Breast epithelium (tissue), 4 donors: ENCODE results near the gene HTT-AS. TPM values are rescaled to one million over a fixed set of nuclear protein-coding genes. Genes with fewer than 3 reads are reported as not detected.
A peak's percentile ranks its signal among the peaks of the same experiment; 100 is the strongest.

Experiments
- DNase-seq, 2 donors: peaks; one replicate each; pipeline ENCODE4 v3.0.0-alpha.2; 2019; ENCODE audit warnings: low spot score in 2 of 2
- H3K27ac ChIP-seq, 2 donors: fragments of 200-600 bp; sonication (generic) in 1 of 2; one replicate each; pipeline ENCODE4 v1.5.1; 2016 to 2019; ENCODE audit warnings: mild to moderate bottlenecking in 1 of 2
- H3K27me3 ChIP-seq, 2 donors: fragments of 200-600 bp; sonication (generic) in 1 of 2; one replicate each; pipeline versions ENCODE4 v1.5.1 to v1.6.0; 2017 to 2019; ENCODE audit warnings: control low read depth in 1 of 2, mild to moderate bottlenecking in 1 of 2
- H3K36me3 ChIP-seq: fragments of 200-600 bp; one replicate; pipeline ENCODE4 v1.5.1; 2019
- H3K4me1 ChIP-seq, 2 donors: fragments of 200-600 bp; sonication (generic); one replicate each; pipeline ENCODE4 v1.5.1; 2016 to 2019; ENCODE audit warnings: control low read depth in 1 of 2
- H3K4me3 ChIP-seq, 3 donors: fragments of 200-600 bp; sonication (generic); 1 replicate in 2 of 3; 2 replicates in 1 of 3; pipeline ENCODE4 v1.5.1; 2016 to 2019; ENCODE audit warnings: mild to moderate bottlenecking in 3 of 3, moderate library complexity in 2 of 3
- H3K9me3 ChIP-seq, 2 donors: fragments of 200-600 bp; sonication (generic) in 1 of 2; one replicate each; pipeline ENCODE4 v1.5.1; 2016 to 2019; ENCODE audit warnings: control low read depth in 1 of 2
- CTCF ChIP-seq, 3 donors: fragments of 450-650 bp; IDR thresholded peaks; one replicate each; pipeline ENCODE4 v1.5.1; 2016 to 2017; ENCODE audit warnings: antibody characterized with exemption in 3 of 3, mild to moderate bottlenecking in 3 of 3, moderate library complexity in 3 of 3
- POLR2A ChIP-seq: fragments of 450-650 bp; IDR thresholded peaks from one replicate; pipeline ENCODE4 v1.6.1; 2016; ENCODE audit warnings: antibody characterized with exemption, mild to moderate bottlenecking, moderate library complexity
- POLR2AphosphoS5 ChIP-seq, 3 donors: sonication (generic); formaldehyde crosslinking; IDR thresholded peaks; one replicate each; pipeline ENCODE4 v1.6.1; 2017; ENCODE audit warnings: antibody characterized with exemption in 3 of 3
- intact Hi-C: fragments of 100-400 bp; cut with DNase I; formaldehyde crosslinking; loops from one replicate; pipeline ENCODE4 v1.15.1; 2023; ENCODE audit warnings: low total_unique reads
- total RNA-seq, 3 donors: library from RNA; depleted of rRNA; stranded (reverse); fragments of >200 nt; gene quantifications; one replicate each; pipeline ENCODE4 v1.1.0, GENCODE V29; 2016

HTT-AS gene
- not detected for total RNA-seq

DNA sequence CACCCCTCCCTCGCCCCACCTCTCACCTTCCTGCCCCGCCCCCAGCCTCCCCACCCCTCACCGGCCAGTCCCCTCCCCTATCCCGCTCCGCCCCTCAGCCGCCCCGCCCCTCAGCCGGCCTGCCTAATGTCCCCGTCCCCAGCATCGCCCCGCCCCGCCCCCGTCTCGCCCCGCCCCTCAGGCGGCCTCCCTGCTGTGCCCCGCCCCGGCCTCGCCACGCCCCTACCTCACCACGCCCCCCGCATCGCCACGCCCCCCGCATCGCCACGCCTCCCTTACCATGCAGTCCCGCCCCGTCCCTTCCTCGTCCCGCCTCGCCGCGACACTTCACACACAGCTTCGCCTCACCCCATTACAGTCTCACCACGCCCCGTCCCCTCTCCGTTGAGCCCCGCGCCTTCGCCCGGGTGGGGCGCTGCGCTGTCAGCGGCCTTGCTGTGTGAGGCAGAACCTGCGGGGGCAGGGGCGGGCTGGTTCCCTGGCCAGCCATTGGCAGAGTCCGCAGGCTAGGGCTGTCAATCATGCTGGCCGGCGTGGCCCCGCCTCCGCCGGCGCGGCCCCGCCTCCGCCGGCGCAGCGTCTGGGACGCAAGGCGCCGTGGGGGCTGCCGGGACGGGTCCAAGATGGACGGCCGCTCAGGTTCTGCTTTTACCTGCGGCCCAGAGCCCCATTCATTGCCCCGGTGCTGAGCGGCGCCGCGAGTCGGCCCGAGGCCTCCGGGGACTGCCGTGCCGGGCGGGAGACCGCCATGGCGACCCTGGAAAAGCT, at the start of gene HTT-AS, which contains the start of gene HTT:
HTT-AS (minus strand) TSS at position 461 of the 768 bp plus-strand sequence.
HTT (plus strand) TSS at position 604 of the 768 bp plus-strand sequence; CDS start at position 749, 145 bp downstream.
- Histone ChIP-seq H3K4me1 (no peaks in the 10 kb centered on the region), H3K27ac (peak within 1 kb of the TSS; percentile 92 to 94), H3K4me3 (peak within 1 kb of the TSS; percentile 82 to 99 (median 83)), H3K27me3 (no peaks in the 10 kb centered on the region), H3K9me3 (no peaks in the 10 kb centered on the region), H3K36me3 (no peaks in the 10 kb centered on the region)
- TF ChIP-seq POLR2A (no peak), CTCF (IDR thresholded peaks at IDR 0.05) (peak in 1 of 3 donors; percentile 31), POLR2AphosphoS5 (IDR thresholded peaks at IDR 0.05) (peak; percentile 65 to 85 (median 69))
- intact Hi-C loops, result no loop called here
- DNase-seq, result peak; percentile 93 to 97

DNA sequence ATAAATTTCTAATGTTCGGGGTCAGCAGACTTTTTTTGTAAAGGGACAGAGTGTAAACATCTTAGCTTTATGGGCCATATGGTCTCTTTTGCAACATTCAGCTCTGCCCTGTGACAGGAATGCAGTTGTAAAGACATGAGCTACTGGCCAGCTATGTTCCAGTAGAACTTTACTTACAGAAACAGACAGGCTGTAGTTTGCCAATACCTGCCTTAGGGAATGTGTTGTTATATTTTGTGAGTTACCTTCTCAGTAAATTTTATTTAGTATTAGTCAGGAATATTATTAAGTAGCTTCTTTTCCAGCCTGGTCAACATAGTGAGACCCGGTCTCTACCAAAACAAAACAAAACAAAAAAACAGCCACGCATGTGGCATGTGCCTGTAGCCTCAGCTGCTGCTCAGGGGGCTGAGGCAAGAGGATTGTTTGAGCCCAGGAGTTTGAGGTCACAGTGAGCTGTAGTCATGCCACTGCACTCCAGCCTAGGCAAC, 48.9 kb upstream of the HTT-AS start:
- H3K9me3 ChIP-seq, result no peaks in the 10 kb centered on the region
- intact Hi-C loops, result no loop called here
- H3K27ac ChIP-seq, result peak overlapping the region; percentile 0 to 15
- H3K36me3 ChIP-seq, result no peaks in the 10 kb centered on the region
- no peaks in the 10 kb centered on the region for H3K4me1 ChIP-seq
- H3K4me3 ChIP-seq, result no peak overlapping the region
- no peak for DNase-seq
- no peaks in the 10 kb centered on the region for H3K27me3 ChIP-seq
- no peak for TF ChIP-seq CTCF (IDR thresholded peaks at IDR 0.05)
- no peak for TF ChIP-seq POLR2AphosphoS5 (IDR thresholded peaks at IDR 0.05)
- no peak for TF ChIP-seq POLR2A

GRCh38 chr4:3122081-3122563, 47.8 kb upstream of the HTT-AS start:
- intact Hi-C loops, result no loop called here
- no peak for TF ChIP-seq POLR2AphosphoS5 (IDR thresholded peaks at IDR 0.05)
- Histone ChIP-seq H3K36me3 (no peaks in the 10 kb centered on the region), H3K27ac (peak overlapping the region in 1 of 2 donors; percentile 33), H3K9me3 (no peaks in the 10 kb centered on the region), H3K27me3 (no peaks in the 10 kb centered on the region), H3K4me1 (no peaks in the 10 kb centered on the region), H3K4me3 (no peak overlapping the region)
- DNase-seq, result no peak

- intact Hi-C loops, result no loop called here
- H3K9me3 ChIP-seq, result no peaks in the 10 kb centered on the region
- DNase-seq, result no peak
- H3K36me3 ChIP-seq, result no peaks in the 10 kb centered on the region
- no peak overlapping the region for H3K4me3 ChIP-seq
- H3K27me3 ChIP-seq, result no peaks in the 10 kb centered on the region
- TF ChIP-seq POLR2AphosphoS5 (IDR thresholded peaks at IDR 0.05), result no peak
- no peak for TF ChIP-seq CTCF (IDR thresholded peaks at IDR 0.05)
- TF ChIP-seq POLR2A, result no peak
- no peaks in the 10 kb centered on the region for H3K4me1 ChIP-seq
- H3K27ac ChIP-seq, result no peak overlapping the region
Observed at GRCh38 chr4:3121596-3121995, 47.3 kb upstream of the HTT-AS start.

DNA sequence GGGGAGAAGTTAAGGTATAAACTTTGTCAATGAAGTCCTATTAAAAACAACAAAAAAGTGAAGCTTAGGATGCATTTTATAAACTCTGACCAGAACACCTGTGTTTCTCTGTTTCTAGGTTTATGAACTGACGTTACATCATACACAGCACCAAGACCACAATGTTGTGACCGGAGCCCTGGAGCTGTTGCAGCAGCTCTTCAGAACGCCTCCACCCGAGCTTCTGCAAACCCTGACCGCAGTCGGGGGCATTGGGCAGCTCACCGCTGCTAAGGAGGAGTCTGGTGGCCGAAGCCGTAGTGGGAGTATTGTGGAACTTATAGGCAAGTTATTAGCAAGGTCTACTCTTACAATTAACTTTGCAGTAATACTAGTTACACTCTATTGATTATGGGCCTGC, 46.8 kb upstream of the HTT-AS start:
- Histone ChIP-seq H3K4me1 (no peaks in the 10 kb centered on the region), H3K27me3 (no peaks in the 10 kb centered on the region), H3K9me3 (no peaks in the 10 kb centered on the region), H3K4me3 (no peak overlapping the region), H3K36me3 (no peaks in the 10 kb centered on the region), H3K27ac (no peak overlapping the region)
- no peak for DNase-seq
- intact Hi-C loops, result no loop called here
- no peak for TF ChIP-seq POLR2AphosphoS5 (IDR thresholded peaks at IDR 0.05)
- TF ChIP-seq POLR2A, result no peak
- no peak for TF ChIP-seq CTCF (IDR thresholded peaks at IDR 0.05)
